Measurements from ENCODE around the gene CSNK1G3.
A peak's percentile ranks its signal among the peaks of the same experiment; 100 is the strongest.

The CSNK1G3 gene

DNA sequence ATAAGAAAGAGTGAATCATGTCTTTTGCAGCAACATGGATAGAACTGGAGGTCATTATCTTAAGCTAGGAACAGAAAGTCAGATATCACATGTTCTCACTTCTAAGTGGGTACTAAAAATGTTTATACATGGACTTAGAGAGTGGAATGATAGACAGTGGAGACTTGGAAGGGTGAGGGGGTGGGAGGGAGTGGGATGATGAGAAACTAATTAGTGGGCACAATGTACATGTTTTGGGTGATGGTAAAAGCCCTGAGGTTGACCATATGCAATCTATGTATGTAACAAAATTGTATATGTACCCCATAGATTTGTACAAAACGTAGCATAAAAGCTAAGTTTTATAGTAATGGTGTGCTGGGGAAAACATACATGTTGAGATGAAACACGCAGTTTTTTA lies 25.3 kb downstream of the CSNK1G3 start:
- Histone ChIP-seq H2BK5ac (ENCODE audit: low read length) (no peak overlapping the region), H2BK120ac (ENCODE audit: low read depth, low read length) (no peak overlapping the region), H3K9ac (ENCODE audit: low read depth, low read length, poor library complexity) (no peak overlapping the region), H3K36me3 (replicated peaks in 1 of 2; ENCODE audit: control insufficient read depth in 2 of 2, insufficient read depth in 2 of 2, low read length in 2 of 2) (no peaks in the 10 kb centered on the region), H3K23ac (ENCODE audit: low read depth, low read length, poor library complexity) (no peak overlapping the region), H3K4ac (ENCODE audit: low read length) (no peak overlapping the region), H2AK5ac (ENCODE audit: low read depth, low read length) (no peak overlapping the region), H3K79me1 (ENCODE audit: low read depth, low read length) (peaks cover 2% of the 10 kb centered on the region), H3K4me1 (ENCODE audit: control insufficient read depth in 2 of 2, insufficient read depth in 1 of 2, low read depth in 1 of 2, low read length in 2 of 2) (peaks cover 3 to 7% of the 10 kb centered on the region in 2 donors), H2AFZ (ENCODE audit: low read length) (no peak overlapping the region), H3K27ac (replicated peaks; ENCODE audit: low read length) (no peak overlapping the region), H3K27me3 (ENCODE audit: control insufficient read depth in 3 of 3, insufficient read depth in 3 of 3, low read depth in 1 of 3, low read length in 3 of 3) (no peaks in the 10 kb centered on the region), H4K8ac (ENCODE audit: low read depth, low read length) (no peak overlapping the region), H3K4me2 (ENCODE audit: insufficient read depth, low read length, poor library complexity, severe bottlenecking) (no peak overlapping the region), H2BK12ac (ENCODE audit: low read length) (no peak overlapping the region), H3K18ac (ENCODE audit: low read length) (no peak overlapping the region), H3K9me3 (replicated peaks in 1 of 2; ENCODE audit: control insufficient read depth in 2 of 2, insufficient read depth in 1 of 2, low read depth in 1 of 2, low read length in 2 of 2) (peaks cover 0 to 4% of the 10 kb centered on the region in 2 donors), H3K14ac (ENCODE audit: low read length) (no peak overlapping the region), H3K4me3 (ENCODE audit: low read length in 2 of 2) (no peak overlapping the region), H4K91ac (ENCODE audit: low read depth, low read length, poor library complexity) (no peak overlapping the region), H2BK15ac (ENCODE audit: low read length) (no peak overlapping the region)
- no CpG with 5 or more reads among the region's 2 CpGs for WGBS, 2 donors (ENCODE audit: extremely low coverage in 2 of 2, insufficient read length in 2 of 2, insufficient replicate concordance in 1 of 2)
- no peak for DNase-seq (ENCODE audit: low spot score)

DNA sequence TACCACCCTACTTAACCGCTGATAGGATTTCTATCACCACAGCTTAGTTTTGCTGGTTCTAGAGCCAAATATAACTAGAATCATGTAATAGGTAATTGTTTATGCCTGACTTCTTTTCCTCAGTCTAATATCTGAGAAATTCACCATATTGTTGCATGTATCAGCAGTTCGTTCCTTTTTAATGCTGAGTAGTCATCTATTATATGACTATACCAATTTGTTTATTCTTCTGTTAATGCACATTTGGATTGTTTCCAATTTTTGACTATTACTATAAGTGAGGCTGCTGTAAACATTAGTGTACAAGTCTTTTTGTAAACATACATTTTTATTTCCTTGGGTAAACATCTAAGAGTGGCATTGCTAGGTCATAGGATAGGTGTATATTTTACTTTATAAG lies 25.9 kb downstream of the CSNK1G3 start:
- peaks cover 0 to 4% of the 10 kb centered on the region in 2 donors for H3K9me3 ChIP-seq (replicated peaks in 1 of 2; ENCODE audit: control insufficient read depth in 2 of 2, insufficient read depth in 1 of 2, low read depth in 1 of 2, low read length in 2 of 2)
- no CpG with 5 or more reads among the region's 2 CpGs for WGBS, 2 donors (ENCODE audit: extremely low coverage in 2 of 2, insufficient read length in 2 of 2, insufficient replicate concordance in 1 of 2)

DNA sequence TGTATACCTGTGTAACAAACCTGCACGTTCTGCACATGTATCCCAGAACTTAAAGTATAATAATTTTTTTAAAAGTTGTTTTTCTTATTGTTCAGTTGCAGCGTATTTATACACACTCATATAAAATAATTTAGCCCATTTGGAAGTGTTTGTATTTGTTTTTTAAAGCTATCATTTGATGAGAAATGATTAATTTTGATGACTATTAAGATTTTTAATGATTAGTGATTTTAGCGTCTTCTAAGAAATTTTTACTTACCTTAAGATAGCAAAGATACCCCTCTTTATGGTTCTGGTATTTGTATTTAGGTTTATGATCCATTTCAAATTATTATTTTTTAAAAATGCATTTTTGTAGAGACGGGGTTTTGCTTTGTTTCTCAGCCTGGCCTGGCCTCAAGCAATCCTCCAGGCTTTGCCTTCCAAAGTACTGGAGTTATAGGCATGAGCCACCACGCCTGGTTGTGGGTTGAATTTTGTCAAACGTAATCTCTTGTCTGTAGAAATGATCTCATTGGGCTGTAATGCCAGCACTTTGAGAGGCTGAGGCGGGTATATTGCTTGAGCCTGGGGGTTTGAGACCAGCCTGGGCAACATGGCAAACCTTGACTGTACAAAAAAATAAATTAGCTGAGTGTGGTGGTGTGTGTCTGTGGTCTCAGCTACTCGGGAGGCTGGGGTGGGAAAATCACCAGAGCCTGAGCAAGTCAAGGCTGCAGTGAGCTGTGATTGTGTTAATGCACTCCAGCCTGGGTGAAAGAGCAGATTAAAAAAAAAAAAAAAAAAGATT lies 26.9 kb downstream of the CSNK1G3 start:
- no peak for DNase-seq (ENCODE audit: low spot score)
- Histone ChIP-seq H3K36me3 (replicated peaks in 1 of 2; ENCODE audit: control insufficient read depth in 2 of 2, insufficient read depth in 2 of 2, low read length in 2 of 2) (no peaks in the 10 kb centered on the region), H3K18ac (ENCODE audit: low read length) (no peak overlapping the region), H2BK5ac (ENCODE audit: low read length) (no peak overlapping the region), H2BK120ac (ENCODE audit: low read depth, low read length) (no peak overlapping the region), H3K9me3 (replicated peaks in 1 of 2; ENCODE audit: control insufficient read depth in 2 of 2, insufficient read depth in 1 of 2, low read depth in 1 of 2, low read length in 2 of 2) (no peaks in the 10 kb centered on the region), H3K4me2 (ENCODE audit: insufficient read depth, low read length, poor library complexity, severe bottlenecking) (no peak overlapping the region), H2AK5ac (ENCODE audit: low read depth, low read length) (no peak overlapping the region), H3K4me1 (ENCODE audit: control insufficient read depth in 2 of 2, insufficient read depth in 1 of 2, low read depth in 1 of 2, low read length in 2 of 2) (peaks cover 6 to 7% of the 10 kb centered on the region in 2 donors), H3K27ac (replicated peaks; ENCODE audit: low read length) (peak overlapping the region; percentile 54), H4K8ac (ENCODE audit: low read depth, low read length) (no peak overlapping the region), H3K14ac (ENCODE audit: low read length) (no peak overlapping the region), H3K4me3 (ENCODE audit: low read length in 2 of 2) (no peak overlapping the region), H2BK15ac (ENCODE audit: low read length) (no peak overlapping the region), H2BK12ac (ENCODE audit: low read length) (no peak overlapping the region), H3K4ac (ENCODE audit: low read length) (no peak overlapping the region), H3K9ac (ENCODE audit: low read depth, low read length, poor library complexity) (no peak overlapping the region), H3K23ac (ENCODE audit: low read depth, low read length, poor library complexity) (no peak overlapping the region), H4K91ac (ENCODE audit: low read depth, low read length, poor library complexity) (no peak overlapping the region), H3K79me1 (ENCODE audit: low read depth, low read length) (peaks cover 2% of the 10 kb centered on the region), H3K27me3 (ENCODE audit: control insufficient read depth in 3 of 3, insufficient read depth in 3 of 3, low read depth in 1 of 3, low read length in 3 of 3) (no peaks in the 10 kb centered on the region), H2AFZ (ENCODE audit: low read length) (no peak overlapping the region)
- WGBS, 2 donors (ENCODE audit: extremely low coverage in 2 of 2, insufficient read length in 2 of 2, insufficient replicate concordance in 1 of 2) = no CpG with 5 or more reads among the region's 8 CpGs

More for the DNA sequence above, 25.9 kb downstream of the CSNK1G3 start:
- no peak overlapping the region for H2BK120ac ChIP-seq (ENCODE audit: low read depth, low read length)
- H4K91ac ChIP-seq (ENCODE audit: low read depth, low read length, poor library complexity) = no peak overlapping the region
- H2BK5ac ChIP-seq (ENCODE audit: low read length) = no peak overlapping the region
- no peak overlapping the region for H3K23ac ChIP-seq (ENCODE audit: low read depth, low read length, poor library complexity)
- H2BK12ac ChIP-seq (ENCODE audit: low read length) = no peak overlapping the region
- no peak overlapping the region for H3K14ac ChIP-seq (ENCODE audit: low read length)
- no peak overlapping the region for H4K8ac ChIP-seq (ENCODE audit: low read depth, low read length)
- no peak overlapping the region for H3K4me3 ChIP-seq (ENCODE audit: low read length in 2 of 2)
- no peak overlapping the region for H3K4ac ChIP-seq (ENCODE audit: low read length)
- no peak overlapping the region for H3K4me2 ChIP-seq (ENCODE audit: insufficient read depth, low read length, poor library complexity, severe bottlenecking)
- peaks cover 3 to 7% of the 10 kb centered on the region in 2 donors for H3K4me1 ChIP-seq (ENCODE audit: control insufficient read depth in 2 of 2, insufficient read depth in 1 of 2, low read depth in 1 of 2, low read length in 2 of 2)
- H3K18ac ChIP-seq (ENCODE audit: low read length) = no peak overlapping the region
- H3K79me1 ChIP-seq (ENCODE audit: low read depth, low read length) = peaks cover 2% of the 10 kb centered on the region
- no peaks in the 10 kb centered on the region for H3K36me3 ChIP-seq (replicated peaks in 1 of 2; ENCODE audit: control insufficient read depth in 2 of 2, insufficient read depth in 2 of 2, low read length in 2 of 2)
- no peak overlapping the region for H3K27ac ChIP-seq (replicated peaks; ENCODE audit: low read length)
- no peaks in the 10 kb centered on the region for H3K27me3 ChIP-seq (ENCODE audit: control insufficient read depth in 3 of 3, insufficient read depth in 3 of 3, low read depth in 1 of 3, low read length in 3 of 3)
- H2AFZ ChIP-seq (ENCODE audit: low read length) = no peak overlapping the region
- no peak overlapping the region for H3K9ac ChIP-seq (ENCODE audit: low read depth, low read length, poor library complexity)
- H2AK5ac ChIP-seq (ENCODE audit: low read depth, low read length) = no peak overlapping the region
- DNase-seq (ENCODE audit: low spot score) = no peak
- H2BK15ac ChIP-seq (ENCODE audit: low read length) = no peak overlapping the region

DNA sequence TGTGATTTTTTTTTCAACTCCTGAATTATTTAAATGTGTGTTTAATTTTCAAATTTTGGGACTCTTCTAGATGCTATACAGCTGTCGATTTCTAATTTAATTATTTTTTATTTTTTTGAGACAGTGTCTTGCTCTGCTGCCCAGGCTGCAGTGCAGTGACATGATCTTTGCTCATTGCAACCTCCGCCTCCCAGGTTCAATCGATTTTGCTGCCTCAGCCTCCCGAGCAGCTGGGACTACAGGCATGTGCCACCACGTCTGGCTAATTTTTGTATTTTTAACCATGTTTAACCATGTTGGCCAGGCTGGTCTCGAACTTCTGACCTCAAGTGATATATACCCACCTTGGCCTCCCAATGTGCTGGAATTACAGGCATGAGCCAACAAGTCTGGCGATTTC lies 28.6 kb downstream of the CSNK1G3 start:
- H3K79me1 ChIP-seq (ENCODE audit: low read depth, low read length) = peaks cover 2% of the 10 kb centered on the region
- DNase-seq (ENCODE audit: low spot score) = no peak
- no CpG with 5 or more reads among the region's 7 CpGs for WGBS, 2 donors (ENCODE audit: extremely low coverage in 2 of 2, insufficient read length in 2 of 2, insufficient replicate concordance in 1 of 2)
- no peak overlapping the region for H2AFZ ChIP-seq (ENCODE audit: low read length)
- H3K4me2 ChIP-seq (ENCODE audit: insufficient read depth, low read length, poor library complexity, severe bottlenecking) = no peak overlapping the region
- H2BK12ac ChIP-seq (ENCODE audit: low read length) = no peak overlapping the region
- no peak overlapping the region for H3K18ac ChIP-seq (ENCODE audit: low read length)
- no peak overlapping the region for H2BK15ac ChIP-seq (ENCODE audit: low read length)
- H3K9me3 ChIP-seq (replicated peaks in 1 of 2; ENCODE audit: control insufficient read depth in 2 of 2, insufficient read depth in 1 of 2, low read depth in 1 of 2, low read length in 2 of 2) = peaks cover 0 to 2% of the 10 kb centered on the region in 2 donors
- no peak overlapping the region for H3K4me3 ChIP-seq (ENCODE audit: low read length in 2 of 2)
- peaks cover 6 to 7% of the 10 kb centered on the region in 2 donors for H3K4me1 ChIP-seq (ENCODE audit: control insufficient read depth in 2 of 2, insufficient read depth in 1 of 2, low read depth in 1 of 2, low read length in 2 of 2)
- no peak overlapping the region for H4K8ac ChIP-seq (ENCODE audit: low read depth, low read length)
- H3K27me3 ChIP-seq (ENCODE audit: control insufficient read depth in 3 of 3, insufficient read depth in 3 of 3, low read depth in 1 of 3, low read length in 3 of 3) = no peaks in the 10 kb centered on the region
- no peak overlapping the region for H3K9ac ChIP-seq (ENCODE audit: low read depth, low read length, poor library complexity)
- no peak overlapping the region for H2AK5ac ChIP-seq (ENCODE audit: low read depth, low read length)
- H4K91ac ChIP-seq (ENCODE audit: low read depth, low read length, poor library complexity) = no peak overlapping the region
- no peak overlapping the region for H3K4ac ChIP-seq (ENCODE audit: low read length)
- H3K36me3 ChIP-seq (replicated peaks in 1 of 2; ENCODE audit: control insufficient read depth in 2 of 2, insufficient read depth in 2 of 2, low read length in 2 of 2) = peaks cover 0 to 4% of the 10 kb centered on the region in 2 donors
- H3K14ac ChIP-seq (ENCODE audit: low read length) = no peak overlapping the region
- no peak overlapping the region for H3K27ac ChIP-seq (replicated peaks; ENCODE audit: low read length)
- H3K23ac ChIP-seq (ENCODE audit: low read depth, low read length, poor library complexity) = no peak overlapping the region
- H2BK5ac ChIP-seq (ENCODE audit: low read length) = no peak overlapping the region
- no peak overlapping the region for H2BK120ac ChIP-seq (ENCODE audit: low read depth, low read length)
